22Rv1 (cell line): ENCODE results near the gene METTL6.

ENCODE experiments used
- H3K27ac ChIP-seq: fragments of 450-650 bp; 2 replicates; pipeline ENCODE4 v1.5.1; 2017
- CTCF ChIP-seq: fragments of 450-650 bp; IDR thresholded peaks from 2 replicates; pipeline ENCODE4 v1.5.1; 2017; ENCODE audit warnings: mild to moderate bottlenecking
- ZFX ChIP-seq: fragments of 450-650 bp; IDR thresholded peaks from 2 replicates; pipeline ENCODE4 v1.6.1; 2017; ENCODE audit warnings: antibody characterized with exemption, borderline replicate concordance

Gene METTL6

GRCh38 chr3:15455756-15456155, 28.4 kb upstream of the METTL6 start:
- TF ChIP-seq CTCF (no peak), ZFX (no peak)
- no peak overlapping the region for H3K27ac ChIP-seq

- no peak overlapping the region for H3K27ac ChIP-seq
- TF ChIP-seq CTCF (no peak), ZFX (no peak)
Measured at GRCh38 chr3:15454965-15455364, 27.6 kb upstream of the METTL6 start.

GRCh38 chr3:15453991-15454625, 26.8 kb upstream of the METTL6 start:
- TF ChIP-seq ZFX (no peak), CTCF (no peak)
- H3K27ac ChIP-seq: no peak overlapping the region

- H3K27ac ChIP-seq: no peak overlapping the region
- no peak for TF ChIP-seq ZFX
- no peak for TF ChIP-seq CTCF
Measured at GRCh38 chr3:15453501-15453900, 26.2 kb upstream of the METTL6 start.

- H3K27ac ChIP-seq: no peak overlapping the region
- TF ChIP-seq ZFX (no peak), CTCF (no peak)
Measured at GRCh38 chr3:15452961-15453360, 25.6 kb upstream of the METTL6 start.

GRCh38 chr3:15452156-15452555, 24.8 kb upstream of the METTL6 start:
- H3K27ac ChIP-seq: no peak overlapping the region
- TF ChIP-seq CTCF (no peak), ZFX (no peak)

- no peak overlapping the region for H3K27ac ChIP-seq
- TF ChIP-seq CTCF (no peak), ZFX (no peak)
Measured at GRCh38 chr3:15451216-15452113, 24.1 kb upstream of the METTL6 start.
